ENCODE results near the gene MEIOC. TPM values are rescaled to one million over a fixed set of nuclear protein-coding genes. Genes with fewer than 3 reads are reported as not detected.
"Not testable (repeated sequence)": the region's sequence is repeated elsewhere in the genome, so short reads cannot be mapped to it uniquely, and the experiment has no call there.

MEIOC gene
- under 1 TPM; 0.15 to 0.36 TPM for total RNA-seq

GRCh38 chr17:44655983-44656710 lies at the start of gene MEIOC:
MEIOC (plus strand) TSS chr17:44656468; CDS start chr17:44656614, 146 bp downstream.
- ChIA-PET CTCF (no interaction called here), POLR2A (interaction anchor here (0.6 kb wide), 1 partner anchor 431 kb away, joined by 3 read pairs; no protein-coding TSS in a partner anchor)

- ChIA-PET POLR2A (no interaction called here), CTCF (no interaction called here)
Measured at GRCh38 chr17:44606658-44607057, 49.6 kb upstream of the MEIOC start.

GRCh38 chr17:44607836-44608690 lies 48.2 kb upstream of the MEIOC start:
- CTCF ChIA-PET = no interaction called here

GRCh38 chr17:44608727-44609435 lies 47.4 kb upstream of the MEIOC start:
- POLR2A ChIA-PET = no interaction called here
- CTCF ChIA-PET = no interaction called here

More at GRCh38 chr17:44607836-44608690, 48.2 kb upstream of the MEIOC start:
- POLR2A ChIA-PET = no interaction called here

- ChIA-PET CTCF (no interaction called here), POLR2A (no interaction called here)
Measured at GRCh38 chr17:44610331-44610730, 45.9 kb upstream of the MEIOC start.

- ChIA-PET POLR2A (no interaction called here), CTCF (no interaction called here)
Measured at GRCh38 chr17:44610871-44611270, 45.4 kb upstream of the MEIOC start.

GRCh38 chr17:44614862-44615261 lies 41.4 kb upstream of the MEIOC start:
- ChIA-PET POLR2A (no interaction called here), CTCF (no interaction called here)

- CTCF ChIA-PET, POLR2A ChIA-PET: not testable (repeated sequence)
Measured at GRCh38 chr17:44618652-44619051, 37.6 kb upstream of the MEIOC start.

GRCh38 chr17:44623070-44623725 lies 33.1 kb upstream of the MEIOC start:
- CTCF ChIA-PET = no interaction called here
- POLR2A ChIA-PET = no interaction called here

- POLR2A ChIA-PET = no interaction called here
Measured at GRCh38 chr17:44627513-44628242, 28.6 kb upstream of the MEIOC start.

GRCh38 chr17:44628243-44629188 lies 27.8 kb upstream of the MEIOC start:
- CTCF ChIA-PET = no interaction called here
- POLR2A ChIA-PET = no interaction called here

More at GRCh38 chr17:44627513-44628242, 28.6 kb upstream of the MEIOC start:
- CTCF ChIA-PET = no interaction called here

- ChIA-PET POLR2A (no interaction called here), CTCF (no interaction called here)
Measured at GRCh38 chr17:44629314-44629713, 27.0 kb upstream of the MEIOC start.

GRCh38 chr17:44630703-44631102 lies 25.6 kb upstream of the MEIOC start:
- ChIA-PET POLR2A (no interaction called here), CTCF (no interaction called here)

GRCh38 chr17:44633998-44634397 lies 22.3 kb upstream of the MEIOC start:
- POLR2A ChIA-PET = no interaction called here
- CTCF ChIA-PET = no interaction called here

GRCh38 chr17:44634401-44634800 lies 21.9 kb upstream of the MEIOC start:
- CTCF ChIA-PET, POLR2A ChIA-PET: not testable (repeated sequence)

- CTCF ChIA-PET = no interaction called here
Measured at GRCh38 chr17:44636562-44636961, 19.7 kb upstream of the MEIOC start.

GRCh38 chr17:44637066-44637465 lies 19.2 kb upstream of the MEIOC start:
- POLR2A ChIA-PET = no interaction called here
- CTCF ChIA-PET = no interaction called here

More at GRCh38 chr17:44636562-44636961, 19.7 kb upstream of the MEIOC start:
- POLR2A ChIA-PET = no interaction called here

- POLR2A ChIA-PET = no interaction called here
- CTCF ChIA-PET = no interaction called here
Measured at GRCh38 chr17:44642834-44643233, 13.4 kb upstream of the MEIOC start.

- POLR2A ChIA-PET = no interaction called here
- CTCF ChIA-PET = no interaction called here
Measured at GRCh38 chr17:44645341-44645740, 10.9 kb upstream of the MEIOC start.
